GM12875 (cell line): Measurements from ENCODE around the gene CP.
"Not testable (repeated sequence)": the region's sequence is repeated elsewhere in the genome, so short reads cannot be mapped to it uniquely, and the experiment has no call there.

ENCODE experiments used
- H3K4me3 ChIP-seq: one replicate; pipeline ENCODE4 v1.5.1; 2011; ENCODE audit warnings: low read depth, low read length, control low read depth
- CTCF ChIP-seq: IDR thresholded peaks from 2 replicates; pipeline ENCODE4 v1.5.1; 2011; ENCODE audit warnings: low read depth, mild to moderate bottlenecking, control low read depth, inconsistent platforms, low read length, moderate library complexity, borderline replicate concordance; ENCODE audit not compliant: insufficient read depth

CP gene

GRCh38 chr3:149226776-149227175 lies 5.1 kb upstream of the CP start:
- no peak overlapping the region for H3K4me3 ChIP-seq
- no peak for TF ChIP-seq CTCF

DNA sequence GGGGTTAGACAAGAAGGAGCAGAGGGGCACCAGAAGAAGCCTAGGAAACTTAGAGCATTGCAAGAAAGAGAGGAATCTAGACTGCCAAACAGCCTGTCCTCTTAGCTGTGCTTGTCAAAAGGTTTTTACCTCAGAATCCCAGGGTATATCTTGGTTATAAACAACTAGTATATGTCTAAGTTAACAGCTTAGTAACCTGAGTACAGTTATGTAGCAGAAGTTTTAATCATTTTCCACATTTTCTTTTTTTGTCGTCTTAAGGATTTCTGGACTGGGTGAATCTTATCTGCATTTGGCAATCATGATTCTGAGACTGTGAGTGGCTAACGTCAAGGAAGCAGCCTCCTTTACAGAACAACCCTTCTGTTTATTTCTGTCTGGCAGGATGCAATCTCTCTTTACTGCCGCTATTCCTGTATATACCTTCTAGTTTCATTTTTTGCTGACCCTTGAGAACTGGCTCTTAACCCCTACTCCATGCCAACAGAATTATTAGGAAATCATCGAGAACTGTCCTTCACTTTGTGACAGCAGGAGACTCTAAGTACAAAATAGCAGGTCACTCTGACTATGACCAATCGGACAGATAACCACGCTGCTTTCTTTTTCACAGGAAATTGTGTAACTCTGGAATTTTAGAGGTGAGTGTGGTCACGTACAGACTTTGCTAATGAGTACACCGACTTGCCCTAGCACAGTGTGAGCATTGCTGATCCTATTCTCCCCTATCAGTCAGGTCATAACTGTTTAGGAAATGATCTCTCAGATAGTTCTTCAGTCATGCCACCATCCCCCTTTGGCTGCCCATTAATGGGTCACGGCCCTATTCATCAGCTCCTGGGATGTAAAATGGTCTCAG lies 3.3 kb upstream of the CP start:
- H3K4me3 ChIP-seq: no peak overlapping the region
- no peak for TF ChIP-seq CTCF

GRCh38 chr3:149223461-149223820 lies 1.8 kb upstream of the CP start:
- TF ChIP-seq CTCF: no peak
- H3K4me3 ChIP-seq: no peak overlapping the region

- not testable (repeated sequence) for H3K4me3 ChIP-seq
These were observed 2.1 kb downstream of the CP start for GRCh38 chr3:149219380-149220121.

GRCh38 chr3:149217347-149217746 lies 4.3 kb downstream of the CP start:
- no peak for TF ChIP-seq CTCF
- no peak overlapping the region for H3K4me3 ChIP-seq

- H3K4me3 ChIP-seq: no peak overlapping the region
- TF ChIP-seq CTCF: no peak
These were observed 5.3 kb downstream of the CP start for GRCh38 chr3:149216193-149216869.

DNA sequence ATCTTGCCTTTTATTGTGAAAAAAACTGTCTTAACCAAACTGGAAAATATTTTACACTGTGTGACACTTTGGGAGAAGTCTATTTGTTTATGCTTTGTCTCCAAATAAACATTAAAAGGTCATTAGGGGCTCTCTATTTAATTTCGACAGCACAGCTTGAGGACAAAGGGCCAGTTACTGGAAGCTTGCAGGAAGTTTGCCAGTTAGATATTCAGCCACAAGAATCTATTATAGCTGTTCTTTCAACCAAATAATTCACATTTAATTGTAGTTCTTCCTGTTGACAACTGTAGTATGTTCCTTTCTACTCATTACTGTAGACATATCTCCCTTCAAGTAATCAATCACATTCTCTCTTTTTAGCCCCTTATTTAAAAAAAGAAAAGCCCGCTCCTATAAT lies 6.1 kb downstream of the CP start:
- H3K4me3 ChIP-seq: no peak overlapping the region
- no peak for TF ChIP-seq CTCF
